WTC11 (cell line): ENCODE data around the gene SEZ6. TPM values are rescaled to one million over a fixed set of nuclear protein-coding genes. Genes with fewer than 3 reads are reported as not detected.

Experiments used
- ATAC-seq: fragments of 200-7000 bp; cut with Tn5 transposase; 2 replicates; pipeline ENCODE4 v1.10.0; 2021; ENCODE audit warnings: mild to moderate bottlenecking, moderate library complexity
- CTCF ChIA-PET: fragments of 300-600 bp; sonication (Branson Sonifier 250); formaldehyde crosslinking; loops from one replicate; lab custom pipeline; 2021; ENCODE audit warnings: antibody characterized with exemption; lab: Charles Lee
- POLR2A ChIA-PET: fragments of 350-600 bp; sonication (Branson Sonifier 250); formaldehyde crosslinking; loops from one replicate; lab custom pipeline; 2021; ENCODE audit warnings: antibody characterized with exemption; lab: Charles Lee
- DNase-seq: peaks from one replicate; pipeline ENCODE4 v3.0.0; 2021; ENCODE audit warnings: low spot score
- H3K27ac Mint-ChIP-seq: 2 replicates; pipeline ENCODE4 v1.8.0; 2021; ENCODE audit warnings: mixed read lengths
- H3K27me3 Mint-ChIP-seq: 2 replicates; pipeline ENCODE4 v1.8.0; 2021; ENCODE audit warnings: low read depth, mild to moderate bottlenecking, moderate library complexity, mixed read lengths
- H3K36me3 Mint-ChIP-seq: 2 replicates; pipeline ENCODE4 v1.8.0; 2021; ENCODE audit warnings: mixed read lengths
- H3K4me1 Mint-ChIP-seq: 2 replicates; pipeline ENCODE4 v1.8.0; 2022; ENCODE audit warnings: mixed read lengths
- H3K4me3 Mint-ChIP-seq: 2 replicates; pipeline ENCODE4 v1.8.0; 2021; ENCODE audit warnings: mild to moderate bottlenecking, moderate library complexity, mixed read lengths
- H3K9me3 Mint-ChIP-seq: 2 replicates; pipeline ENCODE4 v1.8.0; 2021; ENCODE audit warnings: mixed read lengths
- CREB1 ChIP-seq: sonication (generic); formaldehyde crosslinking; IDR thresholded peaks from 2 replicates; pipeline ENCODE4 v1.8.0; 2023; ENCODE audit warnings: mild to moderate bottlenecking, missing genetic modification reagents
- ETV6 ChIP-seq: sonication (generic); formaldehyde crosslinking; IDR thresholded peaks from 2 replicates; pipeline ENCODE4 v1.8.1; 2022; ENCODE audit warnings: mild to moderate bottlenecking, missing genetic modification reagents
- IRF2 ChIP-seq: sonication (generic); formaldehyde crosslinking; IDR thresholded peaks from 2 replicates; pipeline ENCODE4 v1.8.0; 2022; ENCODE audit warnings: low read depth, missing genetic modification reagents, borderline replicate concordance
- SP1 ChIP-seq: sonication (generic); formaldehyde crosslinking; conservative IDR thresholded peaks from 2 replicates; pipeline ENCODE4 v1.8.1; 2022; ENCODE audit warnings: missing genetic modification reagents
- TEAD1 ChIP-seq: sonication (generic); formaldehyde crosslinking; IDR thresholded peaks from 2 replicates; pipeline ENCODE4 v1.8.0; 2022; ENCODE audit warnings: mild to moderate bottlenecking, missing genetic modification reagents
- ZBTB21 ChIP-seq: sonication (generic); formaldehyde crosslinking; IDR thresholded peaks from 2 replicates; pipeline ENCODE4 v1.8.1; 2023; ENCODE audit warnings: mild to moderate bottlenecking, missing genetic modification reagents, borderline replicate concordance
- ZNF121 ChIP-seq: sonication (generic); formaldehyde crosslinking; IDR thresholded peaks from 2 replicates; pipeline ENCODE4 v1.8.0; 2023; ENCODE audit warnings: missing genetic modification reagents
- ZNF232 ChIP-seq: sonication (generic); formaldehyde crosslinking; IDR thresholded peaks from 2 replicates; pipeline ENCODE4 v1.8.0; 2022; ENCODE audit warnings: mild to moderate bottlenecking, missing genetic modification reagents
- ZNF281 ChIP-seq: sonication (generic); formaldehyde crosslinking; IDR thresholded peaks from 2 replicates; pipeline ENCODE4 v1.8.0; 2023; ENCODE audit warnings: mild to moderate bottlenecking, missing genetic modification reagents
- ZNF416 ChIP-seq: fragments of 250-450 bp; sonication (Bioruptor Pico); IDR thresholded peaks from 2 replicates; pipeline ENCODE4 v1.9.0; 2021; ENCODE audit warnings: mild to moderate bottlenecking, inconsistent platforms
- ZNF532 ChIP-seq: fragments of 250-450 bp; sonication (Bioruptor Pico); IDR thresholded peaks from 2 replicates; pipeline ENCODE4 v1.9.0; 2021; ENCODE audit warnings: mild to moderate bottlenecking, borderline replicate concordance
- ZNF671 ChIP-seq: fragments of 250-450 bp; sonication (Bioruptor Pico); IDR thresholded peaks from 2 replicates; pipeline ENCODE4 v1.8.0; 2021; ENCODE audit warnings: mild to moderate bottlenecking
- total RNA-seq: library from RNA; stranded (reverse); gene quantifications from 3 replicates; pipeline ENCODE4 v1.2.3, GENCODE V29; 2021
- TF ChIP-seq, protein P1 (sequence below): sonication (generic); formaldehyde crosslinking; conservative IDR thresholded peaks from 2 replicates; pipeline ENCODE4 v1.8.1; 2023; ENCODE audit warnings: mild to moderate bottlenecking, low read depth, missing genetic modification reagents, moderate library complexity
- TF ChIP-seq, protein P2 (sequence below): fragments of 250-450 bp; sonication (Bioruptor Pico); IDR thresholded peaks from 2 replicates; pipeline ENCODE4 v1.9.0; 2021; ENCODE audit warnings: mild to moderate bottlenecking
- TF ChIP-seq, protein P3 (sequence below): sonication (generic); formaldehyde crosslinking; IDR thresholded peaks from 2 replicates; pipeline ENCODE4 v1.8.0; 2023; ENCODE audit warnings: missing genetic modification reagents, mild to moderate bottlenecking, borderline replicate concordance

Gene SEZ6
- total RNA-seq, 1 experiment from 2014 or later: 3.0 TPM

DNA sequence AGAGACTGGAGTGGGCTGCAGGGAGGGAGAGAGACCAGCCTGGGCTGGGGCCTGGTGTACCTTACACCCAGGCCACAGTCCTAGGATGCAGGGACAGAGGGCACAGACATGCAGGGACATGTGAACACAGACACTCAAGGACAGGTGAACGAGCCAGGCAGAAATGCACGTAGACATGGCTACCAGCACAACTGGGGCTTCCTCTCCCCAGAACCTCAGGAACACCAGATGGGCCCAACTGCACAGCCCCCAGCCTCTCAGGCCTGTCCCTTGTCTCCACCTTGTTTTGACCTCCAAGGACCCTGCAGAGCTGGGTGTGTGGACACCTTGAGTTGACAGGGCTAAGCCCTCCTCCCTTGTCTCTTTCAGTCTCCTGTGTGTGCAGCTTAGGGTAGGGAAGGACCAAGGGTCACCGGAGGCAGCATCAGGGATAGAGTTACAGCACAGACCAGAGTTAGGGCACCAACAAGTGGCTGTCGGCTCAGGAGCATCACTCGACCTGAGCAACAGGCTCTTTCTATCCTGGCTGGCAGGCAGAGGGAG lies 9.2 kb downstream of the SEZ6 start:
- H3K4me1 Mint-ChIP-seq: peaks cover 28% of the 10 kb centered on the region
- H3K27ac Mint-ChIP-seq: no peak overlapping the region
- no peaks in the 10 kb centered on the region for H3K9me3 Mint-ChIP-seq
- ATAC-seq (peak; percentile 23), DNase-seq (no peak)
- H3K27me3 Mint-ChIP-seq: peaks cover 19% of the 10 kb centered on the region
- H3K36me3 Mint-ChIP-seq: no peaks in the 10 kb centered on the region
- TF ChIP-seq ZBTB21 (CRISPR knock-in tag) (0 out of 2 replicates have a peak, but pooled peaks have one; percentile 22), ZNF121 (no peak)
- H3K4me3 Mint-ChIP-seq: no peak overlapping the region
- ChIA-PET CTCF (interaction anchor here (0.8 to 17.6 kb wide), 11 partner anchors 11 to 184 kb away, joined by 3 to 228 read pairs (median 5); partner anchors contain the start of gene MYO18A), POLR2A (no interaction called here)

DNA sequence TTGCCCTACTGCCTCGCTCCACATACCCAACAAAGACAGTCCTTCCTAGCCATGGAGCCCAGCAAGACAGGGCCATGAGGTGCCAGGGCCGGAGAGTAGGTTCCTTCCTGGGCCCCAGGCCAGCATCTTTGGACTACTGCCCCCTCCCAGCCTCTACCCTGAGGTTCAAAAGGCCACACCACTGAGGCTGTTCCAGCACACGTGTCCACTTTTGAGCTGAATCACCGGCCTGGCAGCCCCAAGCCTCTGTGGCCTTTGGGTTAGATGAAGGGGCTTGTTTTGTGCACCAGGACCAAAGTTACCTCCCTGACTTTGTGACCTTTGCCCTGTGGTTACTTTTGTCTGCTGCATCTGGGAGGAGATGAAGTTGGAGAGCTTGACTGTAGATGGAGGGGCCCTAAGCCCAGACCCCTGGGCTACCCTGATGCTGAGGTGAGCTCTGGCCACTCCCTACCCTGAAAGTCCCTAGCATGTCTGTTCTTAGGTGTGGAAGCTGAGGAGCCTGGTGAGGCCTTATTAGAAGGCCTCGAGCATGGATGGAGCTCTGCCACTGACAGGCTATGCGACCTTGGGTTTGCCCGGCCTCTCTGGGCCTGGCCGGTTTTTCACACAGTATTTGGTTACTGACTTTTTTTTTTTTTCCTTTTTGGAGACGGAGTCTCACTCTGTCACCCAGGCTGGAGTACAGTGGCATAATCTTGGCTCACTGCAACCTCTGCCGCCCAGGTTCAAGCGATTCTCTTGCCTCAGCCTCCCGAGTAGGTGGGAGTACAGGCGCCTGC lies 12.0 kb downstream of the SEZ6 start:
- ATAC-seq: no peak

More for the DNA sequence above, 12.0 kb downstream of the SEZ6 start:
- Mint-ChIP-seq H3K36me3 (no peaks in the 10 kb centered on the region), H3K4me3 (no peak overlapping the region), H3K27me3 (peaks cover 17% of the 10 kb centered on the region), H3K27ac (no peak overlapping the region), H3K4me1 (peaks cover 23% of the 10 kb centered on the region), H3K9me3 (no peaks in the 10 kb centered on the region)
- CTCF ChIA-PET: interaction anchor here (0.9 to 3.1 kb wide), 10 partner anchors 8 to 123 kb away, joined by 3 to 28 read pairs (median 4); no protein-coding TSS in a partner anchor
- POLR2A ChIA-PET: no interaction called here
- no peak for DNase-seq
- TF ChIP-seq TEAD1: no peak
- no peak for TF ChIP-seq ETV6 (CRISPR knock-in tag)
- TF ChIP-seq ZNF671 (CRISPR knock-in tag): no peak
- no peak for TF ChIP-seq ZNF232 (CRISPR knock-in tag)
- no peak for TF ChIP-seq CREB1 (CRISPR knock-in tag)
- TF ChIP-seq SP1: no peak
- TF ChIP-seq, protein P1, sequence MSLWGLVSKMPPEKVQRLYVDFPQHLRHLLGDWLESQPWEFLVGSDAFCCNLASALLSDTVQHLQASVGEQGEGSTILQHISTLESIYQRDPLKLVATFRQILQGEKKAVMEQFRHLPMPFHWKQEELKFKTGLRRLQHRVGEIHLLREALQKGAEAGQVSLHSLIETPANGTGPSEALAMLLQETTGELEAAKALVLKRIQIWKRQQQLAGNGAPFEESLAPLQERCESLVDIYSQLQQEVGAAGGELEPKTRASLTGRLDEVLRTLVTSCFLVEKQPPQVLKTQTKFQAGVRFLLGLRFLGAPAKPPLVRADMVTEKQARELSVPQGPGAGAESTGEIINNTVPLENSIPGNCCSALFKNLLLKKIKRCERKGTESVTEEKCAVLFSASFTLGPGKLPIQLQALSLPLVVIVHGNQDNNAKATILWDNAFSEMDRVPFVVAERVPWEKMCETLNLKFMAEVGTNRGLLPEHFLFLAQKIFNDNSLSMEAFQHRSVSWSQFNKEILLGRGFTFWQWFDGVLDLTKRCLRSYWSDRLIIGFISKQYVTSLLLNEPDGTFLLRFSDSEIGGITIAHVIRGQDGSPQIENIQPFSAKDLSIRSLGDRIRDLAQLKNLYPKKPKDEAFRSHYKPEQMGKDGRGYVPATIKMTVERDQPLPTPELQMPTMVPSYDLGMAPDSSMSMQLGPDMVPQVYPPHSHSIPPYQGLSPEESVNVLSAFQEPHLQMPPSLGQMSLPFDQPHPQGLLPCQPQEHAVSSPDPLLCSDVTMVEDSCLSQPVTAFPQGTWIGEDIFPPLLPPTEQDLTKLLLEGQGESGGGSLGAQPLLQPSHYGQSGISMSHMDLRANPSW (CRISPR knock-in tag): no peak
- no peak for TF ChIP-seq ZNF281 (CRISPR knock-in tag)
- TF ChIP-seq, protein P2, sequence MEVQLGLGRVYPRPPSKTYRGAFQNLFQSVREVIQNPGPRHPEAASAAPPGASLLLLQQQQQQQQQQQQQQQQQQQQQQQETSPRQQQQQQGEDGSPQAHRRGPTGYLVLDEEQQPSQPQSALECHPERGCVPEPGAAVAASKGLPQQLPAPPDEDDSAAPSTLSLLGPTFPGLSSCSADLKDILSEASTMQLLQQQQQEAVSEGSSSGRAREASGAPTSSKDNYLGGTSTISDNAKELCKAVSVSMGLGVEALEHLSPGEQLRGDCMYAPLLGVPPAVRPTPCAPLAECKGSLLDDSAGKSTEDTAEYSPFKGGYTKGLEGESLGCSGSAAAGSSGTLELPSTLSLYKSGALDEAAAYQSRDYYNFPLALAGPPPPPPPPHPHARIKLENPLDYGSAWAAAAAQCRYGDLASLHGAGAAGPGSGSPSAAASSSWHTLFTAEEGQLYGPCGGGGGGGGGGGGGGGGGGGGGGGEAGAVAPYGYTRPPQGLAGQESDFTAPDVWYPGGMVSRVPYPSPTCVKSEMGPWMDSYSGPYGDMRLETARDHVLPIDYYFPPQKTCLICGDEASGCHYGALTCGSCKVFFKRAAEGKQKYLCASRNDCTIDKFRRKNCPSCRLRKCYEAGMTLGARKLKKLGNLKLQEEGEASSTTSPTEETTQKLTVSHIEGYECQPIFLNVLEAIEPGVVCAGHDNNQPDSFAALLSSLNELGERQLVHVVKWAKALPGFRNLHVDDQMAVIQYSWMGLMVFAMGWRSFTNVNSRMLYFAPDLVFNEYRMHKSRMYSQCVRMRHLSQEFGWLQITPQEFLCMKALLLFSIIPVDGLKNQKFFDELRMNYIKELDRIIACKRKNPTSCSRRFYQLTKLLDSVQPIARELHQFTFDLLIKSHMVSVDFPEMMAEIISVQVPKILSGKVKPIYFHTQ (CRISPR knock-in tag): no peak
- TF ChIP-seq, protein P3, sequence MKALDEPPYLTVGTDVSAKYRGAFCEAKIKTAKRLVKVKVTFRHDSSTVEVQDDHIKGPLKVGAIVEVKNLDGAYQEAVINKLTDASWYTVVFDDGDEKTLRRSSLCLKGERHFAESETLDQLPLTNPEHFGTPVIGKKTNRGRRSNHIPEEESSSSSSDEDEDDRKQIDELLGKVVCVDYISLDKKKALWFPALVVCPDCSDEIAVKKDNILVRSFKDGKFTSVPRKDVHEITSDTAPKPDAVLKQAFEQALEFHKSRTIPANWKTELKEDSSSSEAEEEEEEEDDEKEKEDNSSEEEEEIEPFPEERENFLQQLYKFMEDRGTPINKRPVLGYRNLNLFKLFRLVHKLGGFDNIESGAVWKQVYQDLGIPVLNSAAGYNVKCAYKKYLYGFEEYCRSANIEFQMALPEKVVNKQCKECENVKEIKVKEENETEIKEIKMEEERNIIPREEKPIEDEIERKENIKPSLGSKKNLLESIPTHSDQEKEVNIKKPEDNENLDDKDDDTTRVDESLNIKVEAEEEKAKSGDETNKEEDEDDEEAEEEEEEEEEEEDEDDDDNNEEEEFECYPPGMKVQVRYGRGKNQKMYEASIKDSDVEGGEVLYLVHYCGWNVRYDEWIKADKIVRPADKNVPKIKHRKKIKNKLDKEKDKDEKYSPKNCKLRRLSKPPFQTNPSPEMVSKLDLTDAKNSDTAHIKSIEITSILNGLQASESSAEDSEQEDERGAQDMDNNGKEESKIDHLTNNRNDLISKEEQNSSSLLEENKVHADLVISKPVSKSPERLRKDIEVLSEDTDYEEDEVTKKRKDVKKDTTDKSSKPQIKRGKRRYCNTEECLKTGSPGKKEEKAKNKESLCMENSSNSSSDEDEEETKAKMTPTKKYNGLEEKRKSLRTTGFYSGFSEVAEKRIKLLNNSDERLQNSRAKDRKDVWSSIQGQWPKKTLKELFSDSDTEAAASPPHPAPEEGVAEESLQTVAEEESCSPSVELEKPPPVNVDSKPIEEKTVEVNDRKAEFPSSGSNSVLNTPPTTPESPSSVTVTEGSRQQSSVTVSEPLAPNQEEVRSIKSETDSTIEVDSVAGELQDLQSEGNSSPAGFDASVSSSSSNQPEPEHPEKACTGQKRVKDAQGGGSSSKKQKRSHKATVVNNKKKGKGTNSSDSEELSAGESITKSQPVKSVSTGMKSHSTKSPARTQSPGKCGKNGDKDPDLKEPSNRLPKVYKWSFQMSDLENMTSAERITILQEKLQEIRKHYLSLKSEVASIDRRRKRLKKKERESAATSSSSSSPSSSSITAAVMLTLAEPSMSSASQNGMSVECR (CRISPR knock-in tag): no peak
- no peak for TF ChIP-seq ZNF532 (CRISPR knock-in tag)
- no peak for TF ChIP-seq ZNF416 (CRISPR knock-in tag)
- TF ChIP-seq IRF2 (CRISPR knock-in tag): no peak
